Fibroblast of skin of scalp (primary cell): Measurements from ENCODE around the gene DBNL.

Source experiments
- DNase-seq: peaks from one replicate; pipeline ENCODE4 v3.0.0-alpha.2; 2013

The DBNL gene

GRCh38 chr7:44078521-44078920, 34.0 kb downstream of the DBNL start:
- DNase-seq: no peak

GRCh38 chr7:44079331-44080021, 35.0 kb downstream of the DBNL start:
- DNase-seq: no peak

- DNase-seq: no peak
Measured at GRCh38 chr7:44080118-44080517, 35.6 kb downstream of the DBNL start.

GRCh38 chr7:44080686-44081265, 36.3 kb downstream of the DBNL start:
- no peak for DNase-seq

- DNase-seq: no peak
Measured at GRCh38 chr7:44081266-44081748, 36.8 kb downstream of the DBNL start.

GRCh38 chr7:44082541-44083207, 38.2 kb downstream of the DBNL start:
- DNase-seq: peak; percentile 100

GRCh38 chr7:44083796-44084195, 39.3 kb downstream of the DBNL start:
- no peak for DNase-seq

- peak; percentile 60 for DNase-seq
Measured at GRCh38 chr7:44084701-44085100, 40.2 kb downstream of the DBNL start.

- DNase-seq: no peak
Measured at GRCh38 chr7:44085546-44085945, 41.0 kb downstream of the DBNL start.

- no peak for DNase-seq
Measured at GRCh38 chr7:44086627-44087026, 42.1 kb downstream of the DBNL start.

GRCh38 chr7:44087911-44088838, 43.7 kb downstream of the DBNL start:
- DNase-seq: peak; percentile 96

GRCh38 chr7:44093102-44093641, 48.7 kb downstream of the DBNL start:
- DNase-seq: no peak

GRCh38 chr7:44094365-44094764, 49.9 kb downstream of the DBNL start:
- DNase-seq: no peak

- DNase-seq: no peak
Measured at GRCh38 chr7:44094883-44095592, 50.5 kb downstream of the DBNL start.

- no peak for DNase-seq
Measured at GRCh38 chr7:44095781-44096180, 51.3 kb downstream of the DBNL start.

GRCh38 chr7:44096326-44096881, 51.9 kb downstream of the DBNL start:
- no peak for DNase-seq

GRCh38 chr7:44097064-44097932, 52.8 kb downstream of the DBNL start:
- no peak for DNase-seq

- no peak for DNase-seq
Measured at GRCh38 chr7:44098092-44099068, 53.9 kb downstream of the DBNL start.

- peak; percentile 58 for DNase-seq
Measured at GRCh38 chr7:44099669-44100068, 55.2 kb downstream of the DBNL start.
